ENCODE data around the gene CD36.
"Not testable (repeated sequence)": the region's sequence is repeated elsewhere in the genome, so short reads cannot be mapped to it uniquely, and the experiment has no call there.

DNA sequence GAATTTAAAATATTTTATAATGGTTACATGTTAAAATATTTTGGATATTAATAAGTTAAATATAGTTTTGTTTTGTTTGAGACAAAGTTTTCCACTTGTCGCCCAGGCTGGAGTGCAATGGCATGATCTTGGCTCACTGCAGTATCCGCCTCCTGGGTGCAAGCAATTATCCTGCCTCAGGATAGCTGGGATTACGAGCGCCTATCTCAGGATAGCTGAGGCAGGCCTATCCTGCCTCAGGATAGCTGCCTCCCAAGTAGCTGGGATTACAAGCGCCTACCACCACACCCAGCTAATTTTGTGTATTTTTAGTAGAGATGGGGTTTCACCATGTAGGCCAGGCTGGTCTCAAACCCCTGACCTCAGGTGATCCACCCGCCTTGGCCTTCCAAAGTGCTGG lies 30.9 kb downstream of the CD36 start:
- TF ChIP-seq, protein P1, sequence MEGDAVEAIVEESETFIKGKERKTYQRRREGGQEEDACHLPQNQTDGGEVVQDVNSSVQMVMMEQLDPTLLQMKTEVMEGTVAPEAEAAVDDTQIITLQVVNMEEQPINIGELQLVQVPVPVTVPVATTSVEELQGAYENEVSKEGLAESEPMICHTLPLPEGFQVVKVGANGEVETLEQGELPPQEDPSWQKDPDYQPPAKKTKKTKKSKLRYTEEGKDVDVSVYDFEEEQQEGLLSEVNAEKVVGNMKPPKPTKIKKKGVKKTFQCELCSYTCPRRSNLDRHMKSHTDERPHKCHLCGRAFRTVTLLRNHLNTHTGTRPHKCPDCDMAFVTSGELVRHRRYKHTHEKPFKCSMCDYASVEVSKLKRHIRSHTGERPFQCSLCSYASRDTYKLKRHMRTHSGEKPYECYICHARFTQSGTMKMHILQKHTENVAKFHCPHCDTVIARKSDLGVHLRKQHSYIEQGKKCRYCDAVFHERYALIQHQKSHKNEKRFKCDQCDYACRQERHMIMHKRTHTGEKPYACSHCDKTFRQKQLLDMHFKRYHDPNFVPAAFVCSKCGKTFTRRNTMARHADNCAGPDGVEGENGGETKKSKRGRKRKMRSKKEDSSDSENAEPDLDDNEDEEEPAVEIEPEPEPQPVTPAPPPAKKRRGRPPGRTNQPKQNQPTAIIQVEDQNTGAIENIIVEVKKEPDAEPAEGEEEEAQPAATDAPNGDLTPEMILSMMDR (conservative IDR thresholded peaks at IDR 0.05 in 1 of 2, IDR thresholded peaks at IDR 0.05 in 1 of 2; ENCODE audit: extremely low read depth in 1 of 2, insufficient read depth in 1 of 2, low read depth in 1 of 2, low read length in 2 of 2) = not testable (repeated sequence)
- not testable (repeated sequence) for TF ChIP-seq EZH2 (IDR thresholded peaks at IDR 0.05; ENCODE audit: borderline replicate concordance, low read length)
